Fibroblast of lung (primary cell): ENCODE data around the gene NCEH1.

Experiments used
- CTCF ChIP-seq, 2 donors: IDR thresholded peaks in 1 of 2; conservative IDR thresholded peaks in 1 of 2; 1 replicate in 1 of 2; 2 replicates in 1 of 2; pipeline ENCODE4 v1.5.1; 2011 to 2012; ENCODE audit warnings: low read length in 2 of 2, control low read depth in 1 of 2, inconsistent platforms in 1 of 2, low read depth in 1 of 2, mild to moderate bottlenecking in 1 of 2
- EZH2 ChIP-seq: IDR thresholded peaks from 2 replicates; pipeline ENCODE4 v1.5.1; 2012; ENCODE audit warnings: low read length, control low read depth, mild to moderate bottlenecking; ENCODE audit errors: missing control alignments

GRCh38 chr3:172716476-172716875 lies 5.6 kb upstream of the NCEH1 start:
- TF ChIP-seq CTCF (conservative IDR thresholded peaks at IDR 0.05 in 1 of 2, IDR thresholded peaks at IDR 0.05 in 1 of 2; ENCODE audit: low read depth in 1 of 2, low read length in 2 of 2) (no peak), EZH2 (no peak)
